SK-N-SH (cell line): Measurements from ENCODE around the gene RABGAP1L.

ENCODE experiments used
- CTCF ChIP-seq: fragments of 200-600 bp; sonication (generic); IDR thresholded peaks from 2 replicates; pipeline ENCODE4 v1.6.1; 2017; ENCODE audit warnings: antibody characterized with exemption, mild to moderate bottlenecking, moderate library complexity
- EP300 ChIP-seq, 2 experiments: IDR thresholded peaks; 2 replicates each; pipeline versions ENCODE4 v1.4.0 to v1.6.1; 2012; ENCODE audit warnings: borderline replicate concordance in 1 of 2, low read depth in 1 of 2, low read length in 1 of 2
- FOXJ3 ChIP-seq: sonication (generic); formaldehyde crosslinking; IDR thresholded peaks from 2 replicates; pipeline ENCODE4 v1.5.1; 2020; ENCODE audit warnings: mild to moderate bottlenecking, missing genetic modification reagents
- MAX ChIP-seq: IDR thresholded peaks from 2 replicates; pipeline ENCODE4 v1.4.0; 2012; ENCODE audit warnings: low read depth
- MXI1 ChIP-seq: IDR thresholded peaks from 2 replicates; pipeline ENCODE4 v1.6.1; 2012; ENCODE audit warnings: mild to moderate bottlenecking, low read depth, low read length, improper control_type of control experiment
- NFIC ChIP-seq: IDR thresholded peaks from 2 replicates; pipeline ENCODE4 v1.4.0; 2012; ENCODE audit warnings: borderline replicate concordance
- POLR2AphosphoS5 ChIP-seq: IDR thresholded peaks from 2 replicates; pipeline ENCODE4 v1.6.1; 2012; ENCODE audit warnings: low read depth, low read length
- RAD21 ChIP-seq: IDR thresholded peaks from 2 replicates; pipeline ENCODE4 v1.6.1; 2012; ENCODE audit warnings: mild to moderate bottlenecking, low read length
- SIN3A ChIP-seq: IDR thresholded peaks from 2 replicates; pipeline ENCODE4 v1.6.1; 2012; ENCODE audit warnings: low read depth, mild to moderate bottlenecking, low read length, moderate library complexity, borderline replicate concordance
- SMC3 ChIP-seq: IDR thresholded peaks from 2 replicates; pipeline ENCODE4 v1.6.1; 2012; ENCODE audit warnings: low read depth, low read length, improper control_type of control experiment
- TAF1 ChIP-seq: IDR thresholded peaks from 2 replicates; pipeline ENCODE4 v1.6.1; 2012; ENCODE audit warnings: low read depth, mild to moderate bottlenecking, low read length, moderate library complexity, borderline replicate concordance
- TEAD4 ChIP-seq: IDR thresholded peaks from 2 replicates; pipeline ENCODE4 v1.4.0; 2012; ENCODE audit warnings: mild to moderate bottlenecking, borderline replicate concordance; ENCODE audit not compliant: insufficient read depth
- USF2 ChIP-seq: fragments of 150-350 bp; IDR thresholded peaks from 2 replicates; pipeline ENCODE4 v1.6.1; 2017; ENCODE audit warnings: antibody characterized with exemption, low read length, low read depth, borderline replicate concordance

GRCh38 chr1:174322202-174322862 is 163.0 kb downstream of the RABGAP1L start:
- TF ChIP-seq MAX (no peak), TAF1 (no peak), EP300 (IDR thresholded peaks at IDR 0.05; ENCODE audit: borderline replicate concordance in 1 of 2, low read depth in 1 of 2, low read length in 1 of 2) (no peak), RAD21 (no peak), USF2 (no peak), SMC3 (no peak), FOXJ3 (no peak), POLR2AphosphoS5 (no peak), NFIC (no peak), SIN3A (no peak), MXI1 (no peak), CTCF (no peak), TEAD4 (no peak)
